NCI-H345 treated with DMSO at 0.1 percent for 48 hours (cell line): ENCODE measurements around the gene APOBEC4.
A peak's percentile ranks its signal among the peaks of the same experiment; 100 is the strongest.

Source experiments
- DNase-seq: peaks from one replicate; lab custom pipeline; 2025; ENCODE audit not compliant: unreplicated experiment; lab: John Stamatoyannopoulos, UW

APOBEC4 gene

GRCh38 chr1:183675381-183675780, 22.3 kb upstream of the APOBEC4 start:
- DNase-seq: no peak

- no peak for DNase-seq
These were observed 21.8 kb upstream of the APOBEC4 start for GRCh38 chr1:183674886-183675285.

GRCh38 chr1:183674339-183674738, 21.2 kb upstream of the APOBEC4 start:
- DNase-seq: no peak

- no peak for DNase-seq
These were observed 20.6 kb upstream of the APOBEC4 start for GRCh38 chr1:183673605-183674323.

- DNase-seq: no peak
These were observed 17.1 kb upstream of the APOBEC4 start for GRCh38 chr1:183670169-183670568.

- DNase-seq: no peak
These were observed 3.2 kb upstream of the APOBEC4 start for GRCh38 chr1:183656355-183656754.

GRCh38 chr1:183655562-183656075, 2.5 kb upstream of the APOBEC4 start:
- peak; percentile 56 for DNase-seq

- DNase-seq: no peak
These were observed 1.6 kb upstream of the APOBEC4 start for GRCh38 chr1:183654706-183655105.

- no peak for DNase-seq
These were observed 848 bp upstream of the APOBEC4 start for GRCh38 chr1:183653876-183654451.

GRCh38 chr1:183653462-183653794, 312 bp upstream of the APOBEC4 start:
- DNase-seq: no peak

GRCh38 chr1:183652107-183652506, 1.0 kb downstream of the APOBEC4 start:
- DNase-seq: no peak

GRCh38 chr1:183651612-183652011, 1.5 kb downstream of the APOBEC4 start:
- no peak for DNase-seq

- no peak for DNase-seq
These were observed 5.1 kb downstream of the APOBEC4 start for GRCh38 chr1:183648042-183648441.

- DNase-seq: no peak
These were observed 6.3 kb downstream of the APOBEC4 start for GRCh38 chr1:183646776-183647175.

- DNase-seq: no peak
These were observed 7.6 kb downstream of the APOBEC4 start for GRCh38 chr1:183645531-183645930.

GRCh38 chr1:183642166-183642565, 10.9 kb downstream of the APOBEC4 start:
- no peak for DNase-seq

- DNase-seq: no peak
These were observed 12.9 kb downstream of the APOBEC4 start for GRCh38 chr1:183640193-183640592.

- DNase-seq: no peak
These were observed 14.3 kb downstream of the APOBEC4 start for GRCh38 chr1:183638649-183639387.

- no peak for DNase-seq
These were observed 16.3 kb downstream of the APOBEC4 start for GRCh38 chr1:183636783-183637182.

GRCh38 chr1:183636334-183636682, 16.8 kb downstream of the APOBEC4 start:
- DNase-seq: no peak

- DNase-seq: peak; percentile 95
These were observed 17.3 kb downstream of the APOBEC4 start, which contains the start of gene ARPC5 for GRCh38 chr1:183635606-183636333. ARPC5 (minus strand) TSS chr1:183635783; CDS start chr1:183635659, 124 bp downstream.
